Panc1 (cell line): ENCODE data around the gene CDH16.

ENCODE experiments used
- CTCF ChIP-seq: fragments of 450-650 bp; IDR thresholded peaks from 2 replicates; pipeline ENCODE4 v1.5.1; 2017; ENCODE audit warnings: mild to moderate bottlenecking
- POLR2AphosphoS5 ChIP-seq: IDR thresholded peaks from 2 replicates; pipeline ENCODE4 v1.6.1; 2012; ENCODE audit warnings: mild to moderate bottlenecking, low read depth, low read length, moderate library complexity

GRCh38 chr16:66899310-66899944 lies 19.3 kb downstream of the CDH16 start:
- TF ChIP-seq CTCF (no peak), POLR2AphosphoS5 (no peak)
